Cardiac muscle cell (in vitro differentiated cells and primary cell): ENCODE results near the gene CHST9. TPM values are rescaled to one million over a fixed set of nuclear protein-coding genes. Genes with fewer than 3 reads are reported as not detected.

Experiments
- DNase-seq, 2 donors: peaks; one replicate each; pipeline versions ENCODE4 v3.0.0 to v3.0.0-alpha.2; 2010 to 2017; ENCODE audit warnings: low read depth in 1 of 2, low spot score in 1 of 2
- H3K27ac ChIP-seq: fragments of 200-600 bp; sonication (generic); 2 replicates; pipeline ENCODE4 v1.5.1; 2016
- H3K27me3 ChIP-seq: fragments of 200-600 bp; sonication (generic); 2 replicates; pipeline ENCODE4 v1.6.0; 2016; ENCODE audit warnings: control low read depth
- H3K36me3 ChIP-seq: fragments of 200-600 bp; sonication (generic); 2 replicates; pipeline ENCODE4 v1.5.1; 2016; ENCODE audit warnings: control low read depth
- H3K4me1 ChIP-seq: fragments of 200-600 bp; sonication (generic); 2 replicates; pipeline ENCODE4 v1.8.1; 2017; ENCODE audit warnings: low read depth, mild to moderate bottlenecking, mixed run types
- H3K4me3 ChIP-seq: fragments of 200-600 bp; sonication (generic); 2 replicates; pipeline ENCODE4 v1.5.1; 2016; ENCODE audit warnings: mild to moderate bottlenecking
- H3K9me3 ChIP-seq: fragments of 200-600 bp; sonication (generic); 2 replicates; pipeline ENCODE4 v1.5.1; 2017; ENCODE audit warnings: low read depth, mild to moderate bottlenecking, control low read depth
- CTCF ChIP-seq: IDR thresholded peaks from 2 replicates; pipeline ENCODE4 v1.5.1; 2012; ENCODE audit warnings: low read depth, mild to moderate bottlenecking, low read length
- polyA plus RNA-seq: library from polyadenylated mRNA; unstranded; fragments of >200 nt; fragmentation: Nextera tagmentation; extraction: Ambion mirVana; gene quantifications from 2 replicates; pipeline ENCODE4 v1.2.1, GENCODE V29; 2016
- total RNA-seq: library from RNA; depleted of rRNA; stranded (reverse); fragments of >200 nt; gene quantifications from 2 replicates; pipeline ENCODE4 v1.2.3, GENCODE V29; 2016

Gene CHST9
- total and polyA plus RNA-seq, 2 experiments from 2014 or later: 0.36 TPM; not detected in 1

- DNase-seq: no peak
Measured at GRCh38 chr18:27135504-27136207, 49.5 kb downstream of the CHST9 start.

GRCh38 chr18:27130065-27130630 is 55.0 kb downstream of the CHST9 start:
- DNase-seq: no peak
- no peak for TF ChIP-seq CTCF
- H3K27ac ChIP-seq: no peak overlapping the region
- no peaks in the 10 kb centered on the region for H3K9me3 ChIP-seq
- H3K4me1 ChIP-seq: no peaks in the 10 kb centered on the region
- no peak overlapping the region for H3K4me3 ChIP-seq
- no peaks in the 10 kb centered on the region for H3K27me3 ChIP-seq
- no peaks in the 10 kb centered on the region for H3K36me3 ChIP-seq

More at GRCh38 chr18:27135504-27136207, 49.5 kb downstream of the CHST9 start:
- no peak overlapping the region for H3K4me3 ChIP-seq
- no peak overlapping the region for H3K27ac ChIP-seq
- H3K27me3 ChIP-seq: no peaks in the 10 kb centered on the region
- no peak for TF ChIP-seq CTCF
- H3K36me3 ChIP-seq: no peaks in the 10 kb centered on the region
- H3K9me3 ChIP-seq: no peaks in the 10 kb centered on the region
- no peaks in the 10 kb centered on the region for H3K4me1 ChIP-seq

- no peak for TF ChIP-seq CTCF
- H3K4me3 ChIP-seq: no peak overlapping the region
- no peaks in the 10 kb centered on the region for H3K36me3 ChIP-seq
- no peaks in the 10 kb centered on the region for H3K9me3 ChIP-seq
- no peaks in the 10 kb centered on the region for H3K27me3 ChIP-seq
- DNase-seq: no peak
- no peak overlapping the region for H3K27ac ChIP-seq
- no peaks in the 10 kb centered on the region for H3K4me1 ChIP-seq
Measured at GRCh38 chr18:27124196-27124595, 60.9 kb downstream of the CHST9 start.

- H3K4me3 ChIP-seq: no peak overlapping the region
- H3K27ac ChIP-seq: no peak overlapping the region
- TF ChIP-seq CTCF: no peak
- no peak for DNase-seq
- H3K9me3 ChIP-seq: no peaks in the 10 kb centered on the region
- no peaks in the 10 kb centered on the region for H3K4me1 ChIP-seq
- H3K27me3 ChIP-seq: no peaks in the 10 kb centered on the region
- H3K36me3 ChIP-seq: no peaks in the 10 kb centered on the region
Measured at GRCh38 chr18:27121108-27121507, 64.0 kb downstream of the CHST9 start.

GRCh38 chr18:27120246-27120645 is 64.9 kb downstream of the CHST9 start:
- H3K27me3 ChIP-seq: no peaks in the 10 kb centered on the region
- no peak for TF ChIP-seq CTCF

More at GRCh38 chr18:27120246-27120645, 64.9 kb downstream of the CHST9 start:
- Histone ChIP-seq H3K4me1 (no peaks in the 10 kb centered on the region), H3K9me3 (no peaks in the 10 kb centered on the region), H3K4me3 (no peak overlapping the region), H3K27ac (no peak overlapping the region), H3K36me3 (no peaks in the 10 kb centered on the region)
- no peak for DNase-seq
